ENCODE measurements around the gene RRP1B. TPM values are rescaled to one million over a fixed set of nuclear protein-coding genes. Genes with fewer than 3 reads are reported as not detected.

RRP1B gene
- total RNA-seq, 2 donors from 2014 or later, result 30.3 to 30.6 TPM

DNA sequence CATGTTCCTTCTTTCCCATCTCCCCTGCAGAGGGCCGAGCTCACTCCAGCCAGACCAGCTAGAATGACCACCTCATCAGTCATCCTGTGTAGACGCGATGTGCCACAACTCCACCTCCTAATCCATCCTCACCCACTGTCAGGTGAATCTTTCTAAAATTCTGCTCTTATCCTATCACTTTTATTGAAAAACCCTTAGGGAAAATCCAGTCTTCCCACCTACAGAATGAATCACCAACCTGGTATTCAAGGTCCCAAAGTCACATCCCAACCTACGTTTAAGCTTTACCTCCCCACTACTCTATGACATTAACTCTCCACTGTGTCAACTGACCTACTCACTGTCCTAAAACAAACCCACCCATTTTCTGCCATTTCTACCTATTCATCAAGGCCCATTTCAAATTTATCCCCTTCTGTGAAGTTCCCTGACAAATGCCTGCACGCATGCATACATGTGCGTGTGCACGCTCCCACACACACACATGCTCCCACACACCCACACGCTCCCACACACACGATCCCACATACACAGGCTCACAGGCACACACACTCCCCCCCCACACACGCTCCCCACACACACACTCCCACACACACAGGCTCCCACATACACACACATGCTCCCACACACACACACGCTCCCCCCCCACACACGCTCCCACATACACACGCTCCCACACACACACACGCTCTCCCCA, 27.8 kb upstream of the RRP1B start:
- no peak for DNase-seq
- H3K4me1 Mint-ChIP-seq, result peaks cover 2% of the 10 kb centered on the region
- no peak overlapping the region for H3K4me3 Mint-ChIP-seq
- H3K27me3 Mint-ChIP-seq, result peaks cover 1% of the 10 kb centered on the region
- no peaks in the 10 kb centered on the region for H3K9me3 ChIP-seq (ENCODE audit: control insufficient read depth, low read length, poor library complexity, severe bottlenecking)
- peak overlapping the region; percentile 41 for H3K27ac Mint-ChIP-seq
- peaks cover 6% of the 10 kb centered on the region for H3K36me3 Mint-ChIP-seq (ENCODE audit: low read depth)
- ATAC-seq, result no peak

GRCh38 chr21:43632373-43632905, 26.9 kb upstream of the RRP1B start:
- Mint-ChIP-seq H3K27me3 (no peaks in the 10 kb centered on the region), H3K27ac (no peak overlapping the region), H3K4me3 (no peak overlapping the region), H3K36me3 (ENCODE audit: low read depth) (peaks cover 6% of the 10 kb centered on the region), H3K4me1 (peaks cover 2% of the 10 kb centered on the region)
- no peak for DNase-seq
- ATAC-seq, result no peak
- H3K9me3 ChIP-seq (ENCODE audit: control insufficient read depth, low read length, poor library complexity, severe bottlenecking), result no peaks in the 10 kb centered on the region

- Mint-ChIP-seq H3K36me3 (ENCODE audit: low read depth) (peaks cover 6% of the 10 kb centered on the region), H3K4me1 (peaks cover 4% of the 10 kb centered on the region), H3K4me3 (no peak overlapping the region), H3K27me3 (no peaks in the 10 kb centered on the region), H3K27ac (no peak overlapping the region)
- no peak for DNase-seq
- no peak for ATAC-seq
- no peaks in the 10 kb centered on the region for H3K9me3 ChIP-seq (ENCODE audit: control insufficient read depth, low read length, poor library complexity, severe bottlenecking)
These were observed 24.7 kb upstream of the RRP1B start for GRCh38 chr21:43634618-43635017.

DNA sequence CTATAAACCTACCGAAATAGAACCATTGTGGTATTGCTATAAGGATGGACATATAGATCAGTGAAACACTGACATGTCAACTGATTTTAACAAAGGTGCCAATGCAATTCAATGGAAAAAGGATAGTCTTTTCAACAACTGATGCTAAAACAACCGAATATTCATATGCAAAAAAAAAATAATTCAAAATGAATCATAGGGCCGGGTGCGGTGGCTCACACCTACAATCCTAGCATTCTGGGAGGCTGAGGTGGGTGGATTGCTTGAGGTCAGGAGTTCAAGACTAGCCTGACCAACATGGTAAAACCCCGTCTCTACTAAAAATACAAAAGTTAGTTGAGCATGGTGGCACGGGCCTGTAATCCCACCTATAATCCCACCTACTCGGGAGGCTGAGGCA, 23.9 kb upstream of the RRP1B start:
- peaks cover 4% of the 10 kb centered on the region for H3K4me1 Mint-ChIP-seq
- H3K27ac Mint-ChIP-seq, result no peak overlapping the region
- H3K4me3 Mint-ChIP-seq, result no peak overlapping the region
- DNase-seq, result no peak
- peaks cover 6% of the 10 kb centered on the region for H3K36me3 Mint-ChIP-seq (ENCODE audit: low read depth)
- no peak for ATAC-seq
- H3K9me3 ChIP-seq (ENCODE audit: control insufficient read depth, low read length, poor library complexity, severe bottlenecking), result no peaks in the 10 kb centered on the region
- no peaks in the 10 kb centered on the region for H3K27me3 Mint-ChIP-seq

GRCh38 chr21:43637530-43638158, 21.7 kb upstream of the RRP1B start:
- ATAC-seq, result no peak
- H3K9me3 ChIP-seq (ENCODE audit: control insufficient read depth, low read length, poor library complexity, severe bottlenecking), result no peaks in the 10 kb centered on the region
- Mint-ChIP-seq H3K4me3 (no peak overlapping the region), H3K27ac (no peak overlapping the region), H3K4me1 (peaks cover 2% of the 10 kb centered on the region), H3K27me3 (no peaks in the 10 kb centered on the region), H3K36me3 (ENCODE audit: low read depth) (no peaks in the 10 kb centered on the region)
- DNase-seq, result no peak

DNA sequence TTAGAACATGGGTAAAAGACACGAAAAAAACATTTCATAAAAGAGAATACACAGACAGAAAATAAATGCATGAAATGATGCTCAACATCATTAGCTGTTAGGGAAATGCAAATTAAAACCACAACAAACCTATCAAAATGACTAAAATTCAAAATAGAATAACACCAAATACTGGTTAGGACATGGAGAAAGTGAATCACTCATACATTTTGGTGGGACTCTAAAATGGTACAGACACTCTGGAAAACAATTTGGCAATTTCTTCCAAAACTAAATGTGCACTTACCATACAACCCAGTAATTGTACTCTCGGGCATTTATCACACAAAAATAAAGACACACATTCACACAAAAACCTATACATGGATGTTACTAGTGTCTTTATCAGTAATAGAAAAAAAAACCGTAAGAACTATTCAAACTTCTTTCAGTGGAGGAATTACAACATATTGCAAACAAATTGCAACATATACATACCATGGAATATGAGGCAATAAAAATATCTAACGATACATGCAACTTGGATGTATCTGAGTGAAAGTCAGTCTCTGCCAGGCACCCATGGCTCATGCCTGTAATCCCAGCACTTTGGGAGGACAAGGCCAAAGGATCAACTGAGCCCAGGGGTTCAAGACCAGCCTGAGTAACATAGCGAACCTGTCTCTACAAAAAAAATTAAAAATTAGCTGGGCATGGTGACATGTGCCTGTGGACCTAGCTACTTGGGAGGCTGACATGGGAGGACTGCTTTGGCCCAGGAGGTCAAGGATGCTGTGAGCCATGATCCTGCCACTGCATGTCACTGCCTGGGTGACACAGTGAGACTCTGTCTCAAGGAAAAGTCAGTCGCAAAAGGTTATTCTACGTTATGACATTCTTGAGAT, 19.6 kb upstream of the RRP1B start:
- Mint-ChIP-seq H3K36me3 (ENCODE audit: low read depth) (no peaks in the 10 kb centered on the region), H3K27me3 (peaks cover 6% of the 10 kb centered on the region), H3K4me3 (no peak overlapping the region), H3K4me1 (peaks cover 2% of the 10 kb centered on the region), H3K27ac (no peak overlapping the region)
- no peak for ATAC-seq
- no peaks in the 10 kb centered on the region for H3K9me3 ChIP-seq (ENCODE audit: control insufficient read depth, low read length, poor library complexity, severe bottlenecking)
- DNase-seq, result no peak

GRCh38 chr21:43640400-43640799, 19.0 kb upstream of the RRP1B start:
- H3K27ac Mint-ChIP-seq, result no peak overlapping the region
- DNase-seq (no peak), ATAC-seq (no peak)
- peaks cover 11% of the 10 kb centered on the region for H3K27me3 Mint-ChIP-seq
- H3K9me3 ChIP-seq (ENCODE audit: control insufficient read depth, low read length, poor library complexity, severe bottlenecking), result no peaks in the 10 kb centered on the region
- H3K4me3 Mint-ChIP-seq, result no peak overlapping the region
- H3K36me3 Mint-ChIP-seq (ENCODE audit: low read depth), result no peaks in the 10 kb centered on the region
- H3K4me1 Mint-ChIP-seq, result peaks cover 2% of the 10 kb centered on the region

DNA sequence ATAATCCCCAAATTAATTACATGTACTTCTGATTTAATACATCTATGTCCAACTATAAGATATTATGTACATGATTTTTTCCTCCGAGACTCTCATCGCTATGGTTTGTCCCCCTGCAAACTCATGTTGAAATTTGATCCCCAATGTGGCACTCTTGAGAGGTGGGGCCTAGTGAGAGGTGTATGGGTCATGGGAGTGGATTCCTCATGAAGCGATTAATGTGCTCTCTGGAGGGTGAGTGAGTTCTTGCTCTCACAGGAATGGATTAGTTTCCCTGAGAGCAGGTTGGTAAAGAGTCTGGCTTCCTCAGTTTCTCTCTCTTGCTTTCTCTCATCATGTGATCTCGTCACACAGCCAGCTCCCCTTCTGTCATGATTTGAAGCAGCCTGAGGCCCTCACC, 16.2 kb upstream of the RRP1B start:
- ATAC-seq, result no peak
- Mint-ChIP-seq H3K4me3 (no peak overlapping the region), H3K27me3 (peaks cover 16% of the 10 kb centered on the region), H3K27ac (no peak overlapping the region), H3K4me1 (peaks cover 8% of the 10 kb centered on the region), H3K36me3 (ENCODE audit: low read depth) (no peaks in the 10 kb centered on the region)
- no peaks in the 10 kb centered on the region for H3K9me3 ChIP-seq (ENCODE audit: control insufficient read depth, low read length, poor library complexity, severe bottlenecking)
- DNase-seq, result no peak

DNA sequence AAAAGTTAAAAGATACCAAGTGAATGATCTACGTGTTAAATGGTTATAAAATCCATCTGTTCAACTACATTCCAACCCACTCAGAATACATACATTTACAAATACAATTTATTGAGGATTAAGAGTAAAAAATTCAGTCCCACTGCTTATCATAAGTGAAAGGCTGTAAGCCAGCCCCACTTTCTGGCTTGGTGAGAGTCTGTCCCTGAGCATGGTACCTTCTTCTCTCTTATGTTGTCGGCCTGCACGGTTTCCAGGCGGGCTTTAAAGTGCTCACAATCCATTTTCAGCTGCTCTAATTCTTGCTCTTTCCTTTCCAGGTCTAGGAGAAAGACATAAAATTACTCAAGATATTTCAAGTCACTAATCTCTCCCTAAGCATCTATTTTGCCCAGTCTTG, 15.3 kb upstream of the RRP1B start:
- Mint-ChIP-seq H3K4me3 (no peak overlapping the region), H3K36me3 (ENCODE audit: low read depth) (no peaks in the 10 kb centered on the region), H3K27ac (peak overlapping the region; percentile 3), H3K4me1 (peaks cover 8% of the 10 kb centered on the region), H3K27me3 (peaks cover 22% of the 10 kb centered on the region)
- ATAC-seq (no peak), DNase-seq (no peak)
- H3K9me3 ChIP-seq (ENCODE audit: control insufficient read depth, low read length, poor library complexity, severe bottlenecking), result no peaks in the 10 kb centered on the region

- Mint-ChIP-seq H3K4me3 (no peak overlapping the region), H3K27me3 (peaks cover 22% of the 10 kb centered on the region), H3K4me1 (peaks cover 6% of the 10 kb centered on the region), H3K36me3 (ENCODE audit: low read depth) (no peaks in the 10 kb centered on the region), H3K27ac (peak overlapping the region; percentile 3)
- DNase-seq (no peak), ATAC-seq (no peak)
- no peaks in the 10 kb centered on the region for H3K9me3 ChIP-seq (ENCODE audit: control insufficient read depth, low read length, poor library complexity, severe bottlenecking)
These were observed 14.8 kb upstream of the RRP1B start for GRCh38 chr21:43644609-43645008.

- H3K4me3 Mint-ChIP-seq, result no peak overlapping the region
- no peak for DNase-seq
- H3K9me3 ChIP-seq (ENCODE audit: control insufficient read depth, low read length, poor library complexity, severe bottlenecking), result no peaks in the 10 kb centered on the region
- H3K27me3 Mint-ChIP-seq, result peaks cover 22% of the 10 kb centered on the region
- ATAC-seq, result peak; percentile 22
- H3K36me3 Mint-ChIP-seq (ENCODE audit: low read depth), result no peaks in the 10 kb centered on the region
- peaks cover 6% of the 10 kb centered on the region for H3K4me1 Mint-ChIP-seq
- H3K27ac Mint-ChIP-seq, result no peak overlapping the region
These were observed 14.0 kb upstream of the RRP1B start for GRCh38 chr21:43645136-43645891.

GRCh38 chr21:43645976-43646375, 13.4 kb upstream of the RRP1B start:
- H3K9me3 ChIP-seq (ENCODE audit: control insufficient read depth, low read length, poor library complexity, severe bottlenecking), result no peaks in the 10 kb centered on the region
- Mint-ChIP-seq H3K27me3 (peaks cover 22% of the 10 kb centered on the region), H3K4me3 (no peak overlapping the region), H3K36me3 (ENCODE audit: low read depth) (no peaks in the 10 kb centered on the region), H3K4me1 (peaks cover 6% of the 10 kb centered on the region), H3K27ac (no peak overlapping the region)
- ATAC-seq, result no peak
- no peak for DNase-seq

Data from T-helper 17 cell (primary cell).